ENCODE measurements around the gene ACE. TPM values are rescaled to one million over a fixed set of nuclear protein-coding genes. Genes with fewer than 3 reads are reported as not detected.

Gene ACE
- total RNA-seq, 1 donor from 2014 or later = 3.6 TPM

DNA sequence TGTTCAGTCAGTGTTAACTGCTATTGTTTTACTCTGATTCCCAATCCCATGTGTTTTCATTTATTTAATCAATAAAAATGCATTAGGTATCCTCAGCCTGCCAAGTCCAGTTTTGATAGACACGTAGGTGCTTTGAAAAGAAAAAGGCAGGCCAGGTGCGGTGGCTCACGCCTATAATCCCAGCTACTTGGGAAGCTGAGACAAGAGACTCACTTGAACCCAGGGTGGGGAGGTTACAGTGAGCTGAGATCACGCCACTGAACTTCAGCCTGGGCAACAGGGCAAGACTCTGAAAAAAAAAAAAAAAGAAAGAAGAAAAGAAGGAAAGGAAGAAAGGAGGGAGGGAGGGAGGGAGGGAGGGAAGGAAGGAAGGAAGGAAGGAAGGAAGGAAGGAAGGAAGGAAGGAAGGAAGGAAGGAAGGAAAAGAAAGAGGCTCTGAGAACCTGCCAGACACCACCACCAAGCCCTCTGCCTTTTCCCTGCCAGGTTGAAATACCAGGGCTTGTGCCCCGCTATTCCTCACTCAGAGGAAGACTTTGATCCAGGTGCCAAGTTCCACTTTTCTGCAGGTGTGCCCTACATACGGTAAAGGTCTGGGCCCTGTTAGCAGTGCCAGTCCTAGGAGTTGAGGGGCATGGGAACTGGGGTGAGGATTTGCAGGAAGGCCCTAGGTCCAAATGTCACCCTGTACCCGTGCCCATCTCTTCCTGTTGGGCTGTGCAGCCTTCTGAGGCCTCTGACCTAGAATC is 36.2 kb downstream of the ACE start:
- H3K27ac Mint-ChIP-seq = no peak overlapping the region
- no peaks in the 10 kb centered on the region for H3K9me3 Mint-ChIP-seq

DNA sequence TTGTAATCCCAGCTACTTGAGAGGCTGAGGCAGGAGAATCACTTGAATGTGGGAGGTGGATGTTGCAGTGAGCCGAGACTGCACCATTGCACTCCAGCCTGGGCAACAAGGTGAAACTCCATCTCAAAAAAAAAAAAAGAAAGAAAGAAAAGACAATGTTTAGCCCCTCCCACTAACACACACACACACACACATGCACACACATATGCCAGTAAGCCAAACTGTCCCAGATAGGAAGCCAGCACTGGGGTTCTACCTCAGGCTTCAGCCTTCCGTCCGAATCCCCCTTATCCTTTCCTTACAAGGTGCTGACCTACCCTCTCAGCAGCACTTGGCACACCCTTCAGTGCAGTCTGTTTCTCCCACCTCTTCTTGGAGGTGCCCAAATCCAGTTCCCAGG is 37.6 kb downstream of the ACE start:
- Mint-ChIP-seq H3K9me3 (no peaks in the 10 kb centered on the region), H3K4me1 (ENCODE audit: unreplicated experiment) (no peaks in the 10 kb centered on the region), H3K36me3 (no peaks in the 10 kb centered on the region), H3K4me3 (no peak overlapping the region), H3K27ac (no peak overlapping the region), H3K27me3 (peaks cover 22% of the 10 kb centered on the region)
- no peak for DNase-seq (ENCODE audit: extremely low spot score, unreplicated experiment)
- TF ChIP-seq, protein P1, sequence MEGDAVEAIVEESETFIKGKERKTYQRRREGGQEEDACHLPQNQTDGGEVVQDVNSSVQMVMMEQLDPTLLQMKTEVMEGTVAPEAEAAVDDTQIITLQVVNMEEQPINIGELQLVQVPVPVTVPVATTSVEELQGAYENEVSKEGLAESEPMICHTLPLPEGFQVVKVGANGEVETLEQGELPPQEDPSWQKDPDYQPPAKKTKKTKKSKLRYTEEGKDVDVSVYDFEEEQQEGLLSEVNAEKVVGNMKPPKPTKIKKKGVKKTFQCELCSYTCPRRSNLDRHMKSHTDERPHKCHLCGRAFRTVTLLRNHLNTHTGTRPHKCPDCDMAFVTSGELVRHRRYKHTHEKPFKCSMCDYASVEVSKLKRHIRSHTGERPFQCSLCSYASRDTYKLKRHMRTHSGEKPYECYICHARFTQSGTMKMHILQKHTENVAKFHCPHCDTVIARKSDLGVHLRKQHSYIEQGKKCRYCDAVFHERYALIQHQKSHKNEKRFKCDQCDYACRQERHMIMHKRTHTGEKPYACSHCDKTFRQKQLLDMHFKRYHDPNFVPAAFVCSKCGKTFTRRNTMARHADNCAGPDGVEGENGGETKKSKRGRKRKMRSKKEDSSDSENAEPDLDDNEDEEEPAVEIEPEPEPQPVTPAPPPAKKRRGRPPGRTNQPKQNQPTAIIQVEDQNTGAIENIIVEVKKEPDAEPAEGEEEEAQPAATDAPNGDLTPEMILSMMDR (conservative IDR thresholded peaks at IDR 0.05) = no peak

More for the DNA sequence above, 36.2 kb downstream of the ACE start:
- no peaks in the 10 kb centered on the region for H3K4me1 Mint-ChIP-seq (ENCODE audit: unreplicated experiment)
- TF ChIP-seq, protein P1 (conservative IDR thresholded peaks at IDR 0.05) = no peak
- no peak overlapping the region for H3K4me3 Mint-ChIP-seq
- no peaks in the 10 kb centered on the region for H3K36me3 Mint-ChIP-seq
- DNase-seq (ENCODE audit: extremely low spot score, unreplicated experiment) = no peak
- H3K27me3 Mint-ChIP-seq = peaks cover 27% of the 10 kb centered on the region

DNA sequence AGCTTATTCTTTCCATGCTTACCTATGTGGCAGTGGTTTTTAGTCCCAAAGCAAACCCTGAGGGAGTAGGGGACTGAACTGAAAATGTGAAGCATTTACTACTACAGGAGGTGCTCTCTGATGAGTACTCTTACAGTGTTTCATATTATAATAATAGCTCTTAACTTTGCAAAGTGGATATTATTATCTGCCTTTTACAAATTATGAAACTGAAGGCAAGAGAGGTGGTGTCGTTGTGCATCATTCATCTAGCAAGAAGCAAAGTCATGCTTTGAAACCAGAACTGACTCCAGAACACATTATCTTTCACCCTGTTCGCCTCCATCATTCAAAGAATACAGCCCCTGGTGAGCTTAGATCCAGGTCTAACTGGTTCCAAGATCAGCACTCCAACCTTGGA is 38.1 kb downstream of the ACE start:
- Mint-ChIP-seq H3K4me1 (ENCODE audit: unreplicated experiment) (no peaks in the 10 kb centered on the region), H3K9me3 (no peaks in the 10 kb centered on the region), H3K27me3 (peaks cover 20% of the 10 kb centered on the region), H3K36me3 (no peaks in the 10 kb centered on the region), H3K27ac (no peak overlapping the region), H3K4me3 (no peak overlapping the region)
- TF ChIP-seq, protein P1 (conservative IDR thresholded peaks at IDR 0.05) = no peak
- no peak for DNase-seq (ENCODE audit: extremely low spot score, unreplicated experiment)

GRCh38 chr17:63515426-63515825 is 38.6 kb downstream of the ACE start:
- no peaks in the 10 kb centered on the region for H3K4me1 Mint-ChIP-seq (ENCODE audit: unreplicated experiment)
- peaks cover 21% of the 10 kb centered on the region for H3K27me3 Mint-ChIP-seq
- TF ChIP-seq, protein P1 (conservative IDR thresholded peaks at IDR 0.05) = no peak
- H3K4me3 Mint-ChIP-seq = no peak overlapping the region
- DNase-seq (ENCODE audit: extremely low spot score, unreplicated experiment) = no peak
- no peak overlapping the region for H3K27ac Mint-ChIP-seq
- no peaks in the 10 kb centered on the region for H3K9me3 Mint-ChIP-seq
- no peaks in the 10 kb centered on the region for H3K36me3 Mint-ChIP-seq

DNA sequence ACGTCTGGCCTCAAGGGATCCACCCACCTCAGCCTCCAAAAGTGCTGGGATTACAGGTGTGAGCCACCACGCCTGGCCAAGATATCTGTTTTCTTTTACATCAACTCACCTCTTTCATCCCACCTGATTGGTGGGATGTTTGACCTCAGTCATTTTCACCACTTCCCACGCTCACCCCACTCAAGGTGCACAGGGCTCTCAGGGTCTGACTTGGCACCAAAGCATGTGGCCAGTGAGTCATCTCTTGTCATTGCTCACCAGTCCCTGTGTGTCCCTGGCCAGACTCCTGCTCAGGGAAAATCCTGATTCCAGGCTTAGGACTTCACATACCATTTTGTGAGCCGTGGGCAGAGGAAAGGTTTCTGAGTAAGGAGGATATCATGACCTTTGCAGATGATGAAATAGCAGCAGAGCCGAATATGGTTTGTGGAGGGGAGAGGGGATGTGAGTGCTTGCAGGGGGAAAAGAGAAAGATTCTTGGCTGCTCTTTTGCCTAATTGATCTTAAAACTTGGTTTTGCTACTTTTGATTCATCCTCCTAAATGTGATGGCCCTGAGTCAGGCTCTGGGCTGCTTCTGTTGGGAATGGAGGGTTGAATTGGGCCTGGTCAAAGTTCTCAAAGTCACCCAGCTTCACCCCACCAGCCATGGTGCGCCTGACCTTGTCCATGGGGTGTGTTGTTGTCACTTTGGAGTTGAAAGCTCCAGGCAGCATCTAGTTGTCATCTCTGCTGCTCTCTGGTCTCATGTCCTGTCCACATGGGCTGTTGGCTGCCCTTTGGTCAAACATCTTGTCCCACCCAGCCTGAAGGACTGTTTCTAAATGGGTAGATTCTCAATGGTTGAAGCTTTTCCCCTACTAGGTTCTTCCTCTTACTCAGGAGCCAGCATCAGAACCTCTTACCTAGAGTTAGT is 40.3 kb downstream of the ACE start:
- peaks cover 36% of the 10 kb centered on the region for H3K27me3 Mint-ChIP-seq
- TF ChIP-seq, protein P1 (conservative IDR thresholded peaks at IDR 0.05) = no peak
- H3K4me1 Mint-ChIP-seq (ENCODE audit: unreplicated experiment) = no peaks in the 10 kb centered on the region
- no peaks in the 10 kb centered on the region for H3K36me3 Mint-ChIP-seq
- H3K27ac Mint-ChIP-seq = no peak overlapping the region
- no peaks in the 10 kb centered on the region for H3K9me3 Mint-ChIP-seq
- no peak for DNase-seq (ENCODE audit: extremely low spot score, unreplicated experiment)
- H3K4me3 Mint-ChIP-seq = no peak overlapping the region

Measured in type B pancreatic cell (in vitro differentiated cells).